Central memory CD8-positive, alpha-beta T cell (primary cell): ENCODE measurements around the gene NALCN.
"Not testable (repeated sequence)": the region's sequence is repeated elsewhere in the genome, so short reads cannot be mapped to it uniquely, and the experiment has no call there.

Source experiments
- ATAC-seq: fragments of 150-1000 bp; cut with Tn5 transposase; replicated peaks from 2 replicates; pipeline ENCODE4 v1.10.0; 2022; ENCODE audit warnings: mild to moderate bottlenecking, moderate FRiP score, moderate number of reproducible peaks; ENCODE audit not compliant: poor library complexity, severe bottlenecking; ENCODE audit errors: extremely low read depth
- DNase-seq, 2 donors: peaks; one replicate each; pipeline ENCODE4 v3.0.0; 2021; ENCODE audit warnings: low spot score in 2 of 2
- H3K27ac Mint-ChIP-seq: one replicate; pipeline ENCODE4 v1.8.0; 2022; ENCODE audit warnings: low read depth, mild to moderate bottlenecking, moderate library complexity, mixed read lengths
- H3K27me3 Mint-ChIP-seq: one replicate; pipeline ENCODE4 v1.8.0; 2022; ENCODE audit warnings: mixed read lengths
- H3K36me3 Mint-ChIP-seq: one replicate; pipeline ENCODE4 v1.8.0; 2022; ENCODE audit warnings: mild to moderate bottlenecking, moderate library complexity, mixed read lengths; ENCODE audit not compliant: insufficient read depth
- H3K4me1 Mint-ChIP-seq: one replicate; pipeline ENCODE4 v1.8.0; 2022; ENCODE audit warnings: mixed read lengths
- H3K4me3 Mint-ChIP-seq: one replicate; pipeline ENCODE4 v1.8.0; 2022; ENCODE audit warnings: mild to moderate bottlenecking, moderate library complexity, mixed read lengths
- H3K9me3 Mint-ChIP-seq: one replicate; pipeline ENCODE4 v1.8.0; 2022; ENCODE audit warnings: mixed read lengths

The NALCN gene

GRCh38 chr13:101313479-101313878 is 102.8 kb downstream of the NALCN start:
- not testable (repeated sequence) for H3K4me1 Mint-ChIP-seq, H3K36me3 Mint-ChIP-seq, ATAC-seq, H3K27ac Mint-ChIP-seq, DNase-seq, H3K9me3 Mint-ChIP-seq, H3K27me3 Mint-ChIP-seq, H3K4me3 Mint-ChIP-seq

DNA sequence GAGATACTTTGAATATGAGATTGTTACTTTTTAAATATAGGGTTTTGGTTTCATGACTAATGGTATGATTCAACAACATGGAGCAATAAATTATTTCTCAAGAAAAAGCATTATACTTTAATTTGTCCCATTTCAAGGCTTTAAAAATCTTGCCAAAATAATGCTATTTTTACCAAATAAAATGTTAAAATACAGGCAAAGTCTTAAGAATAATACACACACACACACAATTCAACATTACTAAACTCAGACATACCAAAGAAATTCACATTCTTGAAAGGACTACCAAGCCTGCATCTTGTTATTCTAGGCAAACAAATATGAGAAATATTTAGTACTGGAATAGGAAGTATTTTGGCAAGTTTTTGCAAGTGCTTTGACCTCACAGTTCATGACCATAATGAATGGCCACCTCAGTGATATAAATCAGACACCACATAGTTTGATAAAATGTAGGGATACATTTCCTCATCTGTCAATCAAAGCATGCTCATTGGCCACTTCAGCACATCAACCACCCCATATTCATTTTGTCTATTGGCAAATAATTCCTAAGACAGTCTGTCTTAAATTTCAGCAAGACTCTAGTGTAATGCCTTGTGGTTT is 107.2 kb downstream of the NALCN start:
- ATAC-seq = no peak
- Mint-ChIP-seq H3K4me3 (no peak overlapping the region), H3K4me1 (no peaks in the 10 kb centered on the region), H3K27ac (no peak overlapping the region), H3K27me3 (no peaks in the 10 kb centered on the region), H3K36me3 (no peaks in the 10 kb centered on the region), H3K9me3 (no peaks in the 10 kb centered on the region)
- DNase-seq = no peak

- no peak for DNase-seq
- no peak for ATAC-seq
- Mint-ChIP-seq H3K4me3 (no peak overlapping the region), H3K4me1 (no peaks in the 10 kb centered on the region), H3K36me3 (no peaks in the 10 kb centered on the region), H3K9me3 (no peaks in the 10 kb centered on the region), H3K27me3 (no peaks in the 10 kb centered on the region), H3K27ac (no peak overlapping the region)
These were observed 107.9 kb downstream of the NALCN start for GRCh38 chr13:101308247-101309013.

GRCh38 chr13:101307181-101307701 is 109.1 kb downstream of the NALCN start:
- no peak for DNase-seq
- H3K4me3 Mint-ChIP-seq = no peak overlapping the region

GRCh38 chr13:101306773-101307172 is 109.5 kb downstream of the NALCN start:
- Mint-ChIP-seq H3K4me3 (no peak overlapping the region), H3K36me3 (no peaks in the 10 kb centered on the region), H3K4me1 (no peaks in the 10 kb centered on the region), H3K27me3 (no peaks in the 10 kb centered on the region), H3K27ac (no peak overlapping the region), H3K9me3 (no peaks in the 10 kb centered on the region)
- DNase-seq = no peak
- no peak for ATAC-seq

More at GRCh38 chr13:101307181-101307701, 109.1 kb downstream of the NALCN start:
- Mint-ChIP-seq H3K9me3 (no peaks in the 10 kb centered on the region), H3K27ac (no peak overlapping the region), H3K4me1 (no peaks in the 10 kb centered on the region), H3K36me3 (no peaks in the 10 kb centered on the region), H3K27me3 (no peaks in the 10 kb centered on the region)
- no peak for ATAC-seq

DNA sequence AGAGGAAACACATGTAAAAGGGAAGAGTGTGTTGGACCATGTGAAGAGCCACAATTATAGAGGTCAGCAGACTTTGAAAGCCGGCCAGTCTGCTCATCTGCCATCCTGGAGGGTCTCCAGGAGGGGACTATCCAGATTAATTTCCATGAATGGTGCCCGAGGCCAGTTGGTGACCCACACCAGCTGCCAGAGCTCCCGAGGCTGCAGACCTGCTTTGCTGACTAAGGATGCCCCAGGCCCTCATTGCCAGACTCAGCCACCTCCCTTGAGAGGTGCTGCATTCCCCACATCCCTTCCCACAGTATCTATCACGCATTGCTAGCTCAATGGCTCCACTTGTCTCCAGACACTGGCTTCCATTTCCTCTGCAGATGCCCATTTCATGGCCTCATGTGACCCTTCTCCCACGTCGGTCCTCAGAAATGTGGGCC is 110.3 kb downstream of the NALCN start:
- no peaks in the 10 kb centered on the region for H3K4me1 Mint-ChIP-seq
- H3K27me3 Mint-ChIP-seq = no peaks in the 10 kb centered on the region
- H3K27ac Mint-ChIP-seq = no peak overlapping the region
- DNase-seq (no peak), ATAC-seq (no peak)
- H3K36me3 Mint-ChIP-seq = no peaks in the 10 kb centered on the region
- H3K9me3 Mint-ChIP-seq = no peaks in the 10 kb centered on the region
- no peak overlapping the region for H3K4me3 Mint-ChIP-seq

- DNase-seq (no peak), ATAC-seq (no peak)
- H3K4me3 Mint-ChIP-seq = no peak overlapping the region
- no peaks in the 10 kb centered on the region for H3K9me3 Mint-ChIP-seq
- no peaks in the 10 kb centered on the region for H3K27me3 Mint-ChIP-seq
- no peaks in the 10 kb centered on the region for H3K36me3 Mint-ChIP-seq
- H3K27ac Mint-ChIP-seq = no peak overlapping the region
- no peaks in the 10 kb centered on the region for H3K4me1 Mint-ChIP-seq
These were observed 112.8 kb downstream of the NALCN start for GRCh38 chr13:101303521-101303920.

DNA sequence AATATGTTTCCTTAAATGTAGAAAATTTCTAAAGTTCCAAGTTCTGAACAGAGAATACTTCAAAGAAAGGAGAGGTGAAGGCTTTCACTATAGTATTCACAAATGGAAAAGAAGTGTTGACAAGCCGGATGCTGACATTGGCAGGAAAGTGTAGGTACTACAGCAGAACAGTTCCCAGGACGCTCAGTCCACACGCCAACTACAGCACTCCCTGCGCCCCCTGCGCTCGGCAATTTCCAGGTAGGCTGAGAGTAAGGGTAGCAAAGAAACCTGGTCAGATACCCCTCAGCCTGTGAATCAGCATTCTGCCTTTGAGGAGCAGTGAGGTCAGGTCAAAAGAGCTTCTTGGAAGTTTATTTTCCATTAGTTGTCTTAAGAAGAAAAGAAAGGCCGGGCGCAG is 115.3 kb downstream of the NALCN start:
- ATAC-seq (no peak), DNase-seq (no peak)
- H3K9me3 Mint-ChIP-seq = peaks cover 10% of the 10 kb centered on the region
- no peak overlapping the region for H3K4me3 Mint-ChIP-seq
- H3K27me3 Mint-ChIP-seq = no peaks in the 10 kb centered on the region
- no peak overlapping the region for H3K27ac Mint-ChIP-seq
- H3K4me1 Mint-ChIP-seq = no peaks in the 10 kb centered on the region
- no peaks in the 10 kb centered on the region for H3K36me3 Mint-ChIP-seq

- Mint-ChIP-seq H3K27me3 (no peaks in the 10 kb centered on the region), H3K4me1 (no peaks in the 10 kb centered on the region), H3K4me3 (no peak overlapping the region), H3K36me3 (no peaks in the 10 kb centered on the region), H3K27ac (no peak overlapping the region), H3K9me3 (peaks cover 10% of the 10 kb centered on the region)
- ATAC-seq (no peak), DNase-seq (no peak)
These were observed 115.8 kb downstream of the NALCN start for GRCh38 chr13:101300531-101300930.

DNA sequence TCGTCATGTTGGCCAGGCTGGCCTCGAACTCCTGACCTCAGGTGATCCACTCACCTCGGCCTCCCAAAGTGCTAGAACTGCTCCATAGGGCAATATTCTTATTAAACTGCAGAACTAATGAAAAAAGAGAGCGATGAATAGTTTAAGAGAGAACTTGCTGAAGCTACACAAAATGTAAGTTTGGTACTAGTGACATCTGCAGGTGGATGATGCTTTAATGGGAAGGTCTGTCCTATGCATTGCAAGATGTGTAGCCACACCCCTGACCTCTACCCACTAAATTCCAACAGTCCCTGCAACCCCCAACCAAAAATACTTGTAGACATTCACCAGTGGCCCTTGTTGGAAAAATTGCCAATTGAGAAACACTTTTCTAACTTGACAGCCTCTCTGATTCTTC is 117.8 kb downstream of the NALCN start:
- H3K9me3 Mint-ChIP-seq = peaks cover 13% of the 10 kb centered on the region
- no peaks in the 10 kb centered on the region for H3K36me3 Mint-ChIP-seq
- ATAC-seq = no peak
- no peak overlapping the region for H3K4me3 Mint-ChIP-seq
- H3K27ac Mint-ChIP-seq = no peak overlapping the region
- no peak for DNase-seq
- H3K4me1 Mint-ChIP-seq = no peaks in the 10 kb centered on the region
- no peaks in the 10 kb centered on the region for H3K27me3 Mint-ChIP-seq

- no peak overlapping the region for H3K27ac Mint-ChIP-seq
- H3K36me3 Mint-ChIP-seq = no peaks in the 10 kb centered on the region
- peaks cover 16% of the 10 kb centered on the region for H3K9me3 Mint-ChIP-seq
- no peaks in the 10 kb centered on the region for H3K27me3 Mint-ChIP-seq
- H3K4me1 Mint-ChIP-seq = no peaks in the 10 kb centered on the region
- DNase-seq = no peak
- H3K4me3 Mint-ChIP-seq = no peak overlapping the region
- no peak for ATAC-seq
These were observed 118.5 kb downstream of the NALCN start for GRCh38 chr13:101297794-101298193.

GRCh38 chr13:101292711-101293110 is 123.6 kb downstream of the NALCN start:
- no peak for DNase-seq
- Mint-ChIP-seq H3K4me1 (no peaks in the 10 kb centered on the region), H3K27me3 (no peaks in the 10 kb centered on the region), H3K9me3 (peaks cover 14% of the 10 kb centered on the region), H3K27ac (no peak overlapping the region), H3K4me3 (no peak overlapping the region), H3K36me3 (no peaks in the 10 kb centered on the region)
- no peak for ATAC-seq
